ENCODE data around the gene ZSCAN21. TPM values are rescaled to one million over a fixed set of nuclear protein-coding genes. Genes with fewer than 3 reads are reported as not detected.

The ZSCAN21 gene
- total RNA-seq, 1 donor from 2014 or later = 11.1 TPM

GRCh38 chr7:100064162-100064561, 14.6 kb downstream of the ZSCAN21 start:
- no peak for TF ChIP-seq CTCF (IDR thresholded peaks at IDR 0.05; ENCODE audit: insufficient read depth, low read depth, low read length)
- TF ChIP-seq EZH2 (IDR thresholded peaks at IDR 0.05; ENCODE audit: insufficient read depth, low read length) = no peak
- Histone ChIP-seq H3K27ac (ENCODE audit: low read depth, low read length) (no peak overlapping the region), H3K4me3 (ENCODE audit: insufficient read depth, low read depth, low read length) (no peak overlapping the region), H3K4me2 (ENCODE audit: low read length) (no peak overlapping the region), H2AFZ (ENCODE audit: low read depth, low read length) (no peak overlapping the region), H4K20me1 (ENCODE audit: insufficient read depth, low read length) (no peaks in the 10 kb centered on the region), H3K4me1 (ENCODE audit: insufficient read depth, low read length) (no peaks in the 10 kb centered on the region), H3K36me3 (ENCODE audit: insufficient read depth, low read length) (peaks cover 20% of the 10 kb centered on the region), H3K79me2 (ENCODE audit: insufficient read depth, low read length) (no peaks in the 10 kb centered on the region), H3K9ac (ENCODE audit: low read length) (no peak overlapping the region), H3K9me3 (ENCODE audit: insufficient read depth, low read depth, low read length) (peaks cover 12% of the 10 kb centered on the region), H3K27me3 (ENCODE audit: insufficient read depth, low read length) (no peaks in the 10 kb centered on the region)
- H3K27me3 Mint-ChIP-seq (ENCODE audit: low read depth, unreplicated experiment) = no peaks in the 10 kb centered on the region
- DNase-seq (ENCODE audit: low read depth) (no peak), FAIRE-seq (no peak)
- peaks cover 39% of the 10 kb centered on the region for H3K36me3 Mint-ChIP-seq (ENCODE audit: low read depth, unreplicated experiment)
- H3K4me3 Mint-ChIP-seq (ENCODE audit: unreplicated experiment) = no peak overlapping the region
- peaks cover 2% of the 10 kb centered on the region for H3K9me3 Mint-ChIP-seq (ENCODE audit: unreplicated experiment)
- no peak overlapping the region for H3K27ac Mint-ChIP-seq (ENCODE audit: unreplicated experiment)
- no peaks in the 10 kb centered on the region for H3K4me1 Mint-ChIP-seq (ENCODE audit: low read depth, unreplicated experiment)

- peaks cover 4% of the 10 kb centered on the region for H4K20me1 ChIP-seq (ENCODE audit: insufficient read depth, low read length)
- peak overlapping the region; percentile 58 for H3K27ac Mint-ChIP-seq (ENCODE audit: unreplicated experiment)
- peaks cover 13% of the 10 kb centered on the region for H3K9me3 Mint-ChIP-seq (ENCODE audit: unreplicated experiment)
- H3K4me2 ChIP-seq (ENCODE audit: low read length) = no peak overlapping the region
- H3K4me1 ChIP-seq (ENCODE audit: insufficient read depth, low read length) = no peaks in the 10 kb centered on the region
- no peak overlapping the region for H3K4me3 Mint-ChIP-seq (ENCODE audit: unreplicated experiment)
- H3K9me3 ChIP-seq (ENCODE audit: insufficient read depth, low read depth, low read length) = peaks cover 26% of the 10 kb centered on the region
- no peaks in the 10 kb centered on the region for H3K4me1 Mint-ChIP-seq (ENCODE audit: low read depth, unreplicated experiment)
- TF ChIP-seq EZH2 (IDR thresholded peaks at IDR 0.05; ENCODE audit: insufficient read depth, low read length) (no peak), CTCF (IDR thresholded peaks at IDR 0.05; ENCODE audit: insufficient read depth, low read depth, low read length) (no peak)
- peaks cover 45% of the 10 kb centered on the region for H3K36me3 Mint-ChIP-seq (ENCODE audit: low read depth, unreplicated experiment)
- no peak for FAIRE-seq
- no peak overlapping the region for H3K27ac ChIP-seq (ENCODE audit: low read depth, low read length)
- no peaks in the 10 kb centered on the region for H3K27me3 ChIP-seq (ENCODE audit: insufficient read depth, low read length)
- no peak overlapping the region for H2AFZ ChIP-seq (ENCODE audit: low read depth, low read length)
- peaks cover 30% of the 10 kb centered on the region for H3K36me3 ChIP-seq (ENCODE audit: insufficient read depth, low read length)
- no peak overlapping the region for H3K4me3 ChIP-seq (ENCODE audit: insufficient read depth, low read depth, low read length)
- H3K27me3 Mint-ChIP-seq (ENCODE audit: low read depth, unreplicated experiment) = no peaks in the 10 kb centered on the region
- DNase-seq (ENCODE audit: low read depth) = peak; percentile 64
- peaks cover 8% of the 10 kb centered on the region for H3K79me2 ChIP-seq (ENCODE audit: insufficient read depth, low read length)
- no peak overlapping the region for H3K9ac ChIP-seq (ENCODE audit: low read length)
Measured at GRCh38 chr7:100065452-100066186, 16.0 kb downstream of the ZSCAN21 start.

- TF ChIP-seq CTCF (IDR thresholded peaks at IDR 0.05; ENCODE audit: insufficient read depth, low read depth, low read length) (no peak), EZH2 (IDR thresholded peaks at IDR 0.05; ENCODE audit: insufficient read depth, low read length) (no peak)
- no peak overlapping the region for H3K4me3 Mint-ChIP-seq (ENCODE audit: unreplicated experiment)
- Histone ChIP-seq H3K9ac (ENCODE audit: low read length) (no peak overlapping the region), H3K36me3 (ENCODE audit: insufficient read depth, low read length) (peaks cover 44% of the 10 kb centered on the region), H3K9me3 (ENCODE audit: insufficient read depth, low read depth, low read length) (peaks cover 39% of the 10 kb centered on the region), H2AFZ (ENCODE audit: low read depth, low read length) (no peak overlapping the region), H4K20me1 (ENCODE audit: insufficient read depth, low read length) (peaks cover 11% of the 10 kb centered on the region), H3K4me1 (ENCODE audit: insufficient read depth, low read length) (no peaks in the 10 kb centered on the region), H3K4me3 (ENCODE audit: insufficient read depth, low read depth, low read length) (no peak overlapping the region), H3K79me2 (ENCODE audit: insufficient read depth, low read length) (peaks cover 17% of the 10 kb centered on the region), H3K27me3 (ENCODE audit: insufficient read depth, low read length) (no peaks in the 10 kb centered on the region), H3K27ac (ENCODE audit: low read depth, low read length) (no peak overlapping the region), H3K4me2 (ENCODE audit: low read length) (no peak overlapping the region)
- FAIRE-seq = no peak
- H3K9me3 Mint-ChIP-seq (ENCODE audit: unreplicated experiment) = peaks cover 26% of the 10 kb centered on the region
- no peak for DNase-seq (ENCODE audit: low read depth)
- H3K27me3 Mint-ChIP-seq (ENCODE audit: low read depth, unreplicated experiment) = no peaks in the 10 kb centered on the region
- no peak overlapping the region for H3K27ac Mint-ChIP-seq (ENCODE audit: unreplicated experiment)
- peaks cover 49% of the 10 kb centered on the region for H3K36me3 Mint-ChIP-seq (ENCODE audit: low read depth, unreplicated experiment)
- no peaks in the 10 kb centered on the region for H3K4me1 Mint-ChIP-seq (ENCODE audit: low read depth, unreplicated experiment)
Measured at GRCh38 chr7:100066953-100067352, 17.4 kb downstream of the ZSCAN21 start.
